ENCODE data around the gene CMTM8. TPM values are rescaled to one million over a fixed set of nuclear protein-coding genes. Genes with fewer than 3 reads are reported as not detected.

Gene CMTM8
- total RNA-seq, 4 donors from 2014 or later: 4.8 to 18.3 (median 5.2) TPM

DNA sequence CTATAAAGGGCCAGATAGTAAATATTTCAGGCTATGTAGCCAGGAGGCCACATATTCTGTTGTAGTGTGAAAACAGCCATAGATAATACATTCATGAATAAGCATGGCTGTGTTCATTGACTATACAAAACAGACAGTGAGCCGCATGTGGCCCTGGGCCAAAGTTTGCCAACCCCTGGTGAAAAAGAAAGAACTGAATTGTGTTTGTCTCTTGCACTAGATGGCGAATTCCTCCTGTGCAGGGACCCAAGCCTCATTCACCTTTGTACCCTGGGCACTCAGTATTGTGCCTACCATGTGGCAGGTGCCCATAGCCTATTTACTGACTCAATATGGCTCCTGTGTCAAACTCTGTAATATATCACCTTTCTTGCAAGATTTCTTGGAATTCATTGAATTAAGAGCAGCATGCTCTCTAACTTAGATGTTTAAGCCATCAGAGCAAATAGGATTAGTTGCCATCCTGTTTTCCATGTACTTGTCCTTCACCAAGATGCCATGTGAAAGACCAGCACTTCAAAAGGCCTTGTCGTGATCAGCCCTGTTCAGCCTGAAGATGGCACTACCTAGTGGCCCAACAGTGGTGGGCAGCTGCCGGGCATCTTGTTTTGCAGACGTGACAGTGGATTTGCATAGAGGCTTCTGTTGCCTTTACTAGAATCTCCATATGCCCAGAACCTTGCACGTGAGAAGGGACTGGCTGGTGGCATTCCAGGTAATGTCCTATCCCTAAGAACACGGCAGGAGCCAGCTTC, 102.3 kb downstream of the CMTM8 start:
- DNase-seq (ENCODE audit: low spot score): no peak
- TF ChIP-seq, protein P1, sequence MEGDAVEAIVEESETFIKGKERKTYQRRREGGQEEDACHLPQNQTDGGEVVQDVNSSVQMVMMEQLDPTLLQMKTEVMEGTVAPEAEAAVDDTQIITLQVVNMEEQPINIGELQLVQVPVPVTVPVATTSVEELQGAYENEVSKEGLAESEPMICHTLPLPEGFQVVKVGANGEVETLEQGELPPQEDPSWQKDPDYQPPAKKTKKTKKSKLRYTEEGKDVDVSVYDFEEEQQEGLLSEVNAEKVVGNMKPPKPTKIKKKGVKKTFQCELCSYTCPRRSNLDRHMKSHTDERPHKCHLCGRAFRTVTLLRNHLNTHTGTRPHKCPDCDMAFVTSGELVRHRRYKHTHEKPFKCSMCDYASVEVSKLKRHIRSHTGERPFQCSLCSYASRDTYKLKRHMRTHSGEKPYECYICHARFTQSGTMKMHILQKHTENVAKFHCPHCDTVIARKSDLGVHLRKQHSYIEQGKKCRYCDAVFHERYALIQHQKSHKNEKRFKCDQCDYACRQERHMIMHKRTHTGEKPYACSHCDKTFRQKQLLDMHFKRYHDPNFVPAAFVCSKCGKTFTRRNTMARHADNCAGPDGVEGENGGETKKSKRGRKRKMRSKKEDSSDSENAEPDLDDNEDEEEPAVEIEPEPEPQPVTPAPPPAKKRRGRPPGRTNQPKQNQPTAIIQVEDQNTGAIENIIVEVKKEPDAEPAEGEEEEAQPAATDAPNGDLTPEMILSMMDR (IDR thresholded peaks at IDR 0.05): no peak
- ATAC-seq (ENCODE audit: low FRiP score): no peak

DNA sequence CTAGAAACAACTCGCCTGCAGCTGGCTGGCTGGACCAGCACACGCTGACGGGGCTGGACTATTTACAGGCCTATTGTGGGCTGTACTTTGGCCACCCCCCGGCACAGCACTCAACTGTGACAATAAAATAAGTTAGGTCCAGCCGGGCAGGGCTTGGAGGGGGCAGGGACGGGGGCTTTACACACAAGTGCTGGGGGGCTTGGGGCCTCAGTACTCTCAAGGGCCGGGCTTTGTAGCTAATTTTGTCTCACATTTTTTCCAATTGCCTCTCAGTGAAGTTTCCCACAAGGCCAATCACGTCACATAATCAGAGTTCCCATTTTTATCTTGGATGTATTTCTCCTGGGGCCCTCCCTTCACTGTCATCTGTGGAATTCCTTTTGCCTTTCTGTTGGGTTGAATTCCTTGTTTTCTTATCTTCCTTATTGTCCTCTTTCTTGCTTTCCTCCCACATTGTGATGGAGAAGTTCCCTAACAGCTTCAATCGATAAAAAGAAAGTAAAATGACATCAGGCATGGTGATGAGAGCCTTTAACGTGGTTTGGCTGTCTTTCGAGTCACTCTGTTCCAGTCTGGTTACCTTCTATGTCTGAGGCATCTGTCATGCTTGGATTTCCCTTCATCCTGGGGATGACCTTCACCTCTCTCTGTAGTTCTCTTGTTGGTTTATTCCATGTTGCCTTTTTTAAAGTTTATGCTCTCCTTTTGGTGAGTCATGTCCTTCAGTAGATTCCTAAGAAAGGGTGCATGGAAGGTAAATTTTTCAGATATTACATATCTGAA, 109.1 kb downstream of the CMTM8 start:
- DNase-seq (ENCODE audit: low spot score): no peak
- ATAC-seq (ENCODE audit: low FRiP score): no peak
- TF ChIP-seq, protein P1 (IDR thresholded peaks at IDR 0.05): no peak

DNA sequence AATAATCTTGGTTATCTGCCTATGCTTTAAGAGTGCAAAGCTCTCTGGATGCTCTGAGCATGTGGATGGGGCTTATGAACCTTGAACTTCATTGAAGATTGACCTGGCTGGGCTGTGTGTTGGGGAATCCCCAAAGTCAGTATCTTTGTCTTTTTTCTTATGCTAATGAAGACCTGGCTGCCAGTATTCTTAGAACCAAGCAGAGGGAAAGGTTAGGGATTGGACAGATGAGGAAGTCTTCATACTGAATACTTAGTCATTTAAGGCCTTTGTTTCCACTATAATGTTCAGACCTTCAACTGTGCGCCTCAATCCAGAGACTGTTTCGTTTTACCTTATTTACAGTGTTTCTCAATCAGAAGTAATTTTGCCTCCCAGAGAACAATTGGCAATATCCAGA, 110.7 kb downstream of the CMTM8 start:
- ATAC-seq (ENCODE audit: low FRiP score): no peak
- no peak for DNase-seq (ENCODE audit: low spot score)
- TF ChIP-seq, protein P1 (IDR thresholded peaks at IDR 0.05): no peak

DNA sequence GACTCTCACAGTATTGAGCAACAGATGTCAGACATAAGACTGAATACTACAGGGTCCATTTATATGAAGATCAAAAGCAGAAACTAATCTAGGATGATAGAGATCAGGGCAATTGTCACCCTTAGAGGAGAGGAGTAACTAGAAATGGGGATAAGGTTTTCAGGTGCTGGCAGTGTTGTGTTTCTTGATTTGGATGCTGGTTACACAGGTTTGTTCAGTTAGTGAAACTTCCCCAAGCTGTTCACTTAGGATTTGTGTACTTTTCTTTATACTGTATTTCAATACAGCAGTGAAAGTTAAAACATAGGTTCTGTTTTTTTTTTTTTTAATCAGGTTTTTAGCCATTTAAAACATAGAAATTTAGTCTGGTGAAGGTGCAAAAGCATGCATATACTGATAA, 114.1 kb downstream of the CMTM8 start:
- TF ChIP-seq, protein P1 (IDR thresholded peaks at IDR 0.05): no peak
- no peak for ATAC-seq (ENCODE audit: low FRiP score)
- DNase-seq (ENCODE audit: low spot score): no peak

DNA sequence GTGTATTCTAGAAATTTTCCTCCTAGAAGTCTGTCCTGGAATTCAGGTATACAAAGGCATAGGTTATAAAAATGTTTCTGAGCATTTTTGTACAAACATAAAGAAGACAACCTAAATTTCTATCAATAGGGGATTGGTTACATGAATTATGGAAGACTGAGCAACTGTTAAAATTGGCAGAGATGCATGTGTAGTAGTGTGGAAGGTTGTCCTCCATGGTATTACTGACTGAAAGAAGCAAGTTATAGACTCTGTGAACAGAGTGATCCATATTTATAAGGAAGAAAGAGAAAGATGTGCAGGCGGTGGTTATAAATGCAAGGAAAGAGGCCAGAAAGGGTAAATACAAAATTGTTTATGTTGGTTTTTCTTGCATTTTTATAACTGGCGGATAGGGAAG, 114.9 kb downstream of the CMTM8 start:
- TF ChIP-seq, protein P1 (IDR thresholded peaks at IDR 0.05): no peak
- no peak for ATAC-seq (ENCODE audit: low FRiP score)

DNA sequence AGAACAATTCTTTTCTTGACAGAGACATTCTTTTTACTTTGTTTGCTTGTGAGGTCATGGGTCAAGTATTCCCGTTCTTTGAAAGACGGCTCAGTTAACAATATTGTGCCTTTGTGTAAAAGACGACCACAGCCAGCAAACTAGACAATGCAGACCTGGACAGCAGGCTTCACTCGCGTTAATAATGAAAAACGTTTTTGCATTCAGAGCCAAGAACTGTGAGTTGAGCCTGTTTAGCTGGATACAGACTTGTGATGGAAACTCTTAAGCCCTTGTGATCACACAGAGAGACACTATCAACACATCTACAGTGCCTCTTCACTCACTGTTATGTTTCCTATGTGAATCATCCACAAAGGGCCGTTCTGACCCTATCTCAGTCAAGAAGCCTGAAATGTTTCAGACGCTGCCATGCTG, 115.9 kb downstream of the CMTM8 start:
- DNase-seq (ENCODE audit: low spot score) (no peak), ATAC-seq (ENCODE audit: low FRiP score) (no peak)
- TF ChIP-seq, protein P1 (IDR thresholded peaks at IDR 0.05): no peak

More for the DNA sequence above, 114.9 kb downstream of the CMTM8 start:
- no peak for DNase-seq (ENCODE audit: low spot score)

Data from omental fat pad (tissue), 4 donors.